Upper lobe of left lung (tissue), 4 donors: ENCODE data around the gene UGT1A9.

Experiments
- POLR2A ChIP-seq, 4 donors: fragments of 450-650 bp; IDR thresholded peaks; one replicate each; pipeline ENCODE4 v1.5.1; 2016 to 2017; ENCODE audit warnings: antibody characterized with exemption in 4 of 4, mild to moderate bottlenecking in 2 of 4
- TF ChIP-seq, protein P1 (sequence below), 6 experiments: fragments of 450-650 bp in 4 of 6; fragments of 200-600 bp in 2 of 6; sonication (generic) in 2 of 6; IDR thresholded peaks; one replicate each; pipeline ENCODE4 v1.5.1; 2016 to 2019; ENCODE audit warnings: antibody characterized with exemption in 6 of 6

DNA sequence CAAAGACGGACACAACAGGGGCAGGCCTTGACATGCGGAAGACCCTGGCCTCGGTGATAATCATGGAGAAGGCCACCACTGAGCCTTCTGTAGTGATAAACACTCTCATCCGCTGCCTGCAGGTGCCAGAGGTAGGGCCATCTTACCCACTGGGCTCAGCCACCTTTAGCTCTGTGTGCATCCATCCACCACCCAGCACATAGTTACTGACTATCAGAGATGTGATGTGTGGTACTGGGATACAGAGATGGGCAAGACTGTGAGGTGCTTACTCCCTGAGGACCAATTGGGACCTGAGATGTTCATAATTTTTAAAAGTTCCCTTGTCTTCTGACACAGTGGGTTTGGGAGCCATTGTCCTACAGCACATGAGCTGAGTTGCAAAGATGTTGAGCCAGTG, 108.0 kb downstream of the UGT1A9 start:
- TF ChIP-seq, protein P1, sequence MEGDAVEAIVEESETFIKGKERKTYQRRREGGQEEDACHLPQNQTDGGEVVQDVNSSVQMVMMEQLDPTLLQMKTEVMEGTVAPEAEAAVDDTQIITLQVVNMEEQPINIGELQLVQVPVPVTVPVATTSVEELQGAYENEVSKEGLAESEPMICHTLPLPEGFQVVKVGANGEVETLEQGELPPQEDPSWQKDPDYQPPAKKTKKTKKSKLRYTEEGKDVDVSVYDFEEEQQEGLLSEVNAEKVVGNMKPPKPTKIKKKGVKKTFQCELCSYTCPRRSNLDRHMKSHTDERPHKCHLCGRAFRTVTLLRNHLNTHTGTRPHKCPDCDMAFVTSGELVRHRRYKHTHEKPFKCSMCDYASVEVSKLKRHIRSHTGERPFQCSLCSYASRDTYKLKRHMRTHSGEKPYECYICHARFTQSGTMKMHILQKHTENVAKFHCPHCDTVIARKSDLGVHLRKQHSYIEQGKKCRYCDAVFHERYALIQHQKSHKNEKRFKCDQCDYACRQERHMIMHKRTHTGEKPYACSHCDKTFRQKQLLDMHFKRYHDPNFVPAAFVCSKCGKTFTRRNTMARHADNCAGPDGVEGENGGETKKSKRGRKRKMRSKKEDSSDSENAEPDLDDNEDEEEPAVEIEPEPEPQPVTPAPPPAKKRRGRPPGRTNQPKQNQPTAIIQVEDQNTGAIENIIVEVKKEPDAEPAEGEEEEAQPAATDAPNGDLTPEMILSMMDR (IDR thresholded peaks at IDR 0.05), result no peak
- TF ChIP-seq POLR2A (IDR thresholded peaks at IDR 0.05), result no peak
